Stimulated activated memory B cell treated with anti-CD40 and anti-IgM and Interleukin-4, amounts not matched to agents 10 μg/mL and 1 μg/mL and 100 μg/mL, for 72 hours (primary cell): Measurements from ENCODE around the gene C20orf173.
A peak's percentile ranks its signal among the peaks of the same experiment; 100 is the strongest.
"Not testable (repeated sequence)": the region's sequence is repeated elsewhere in the genome, so short reads cannot be mapped to it uniquely, and the experiment has no call there.

Experiments used
- ATAC-seq: fragments of 150-1000 bp; cut with Tn5 transposase; 2 replicates; pipeline ENCODE4 v1.10.0; 2021
- H3K27ac Mint-ChIP-seq: one replicate; pipeline ENCODE4 v1.8.0; 2022; ENCODE audit warnings: mild to moderate bottlenecking, mixed read lengths
- H3K27me3 Mint-ChIP-seq: one replicate; pipeline ENCODE4 v1.8.0; 2022; ENCODE audit warnings: mixed read lengths
- H3K36me3 Mint-ChIP-seq: one replicate; pipeline ENCODE4 v1.8.0; 2022; ENCODE audit warnings: mixed read lengths
- H3K4me1 Mint-ChIP-seq: one replicate; pipeline ENCODE4 v1.8.0; 2022; ENCODE audit warnings: mixed read lengths
- H3K4me3 Mint-ChIP-seq: one replicate; pipeline ENCODE4 v1.8.0; 2022; ENCODE audit warnings: mild to moderate bottlenecking, moderate library complexity, mixed read lengths
- H3K9me3 Mint-ChIP-seq: one replicate; pipeline ENCODE4 v1.8.0; 2022; ENCODE audit warnings: mixed read lengths

C20orf173 gene

DNA sequence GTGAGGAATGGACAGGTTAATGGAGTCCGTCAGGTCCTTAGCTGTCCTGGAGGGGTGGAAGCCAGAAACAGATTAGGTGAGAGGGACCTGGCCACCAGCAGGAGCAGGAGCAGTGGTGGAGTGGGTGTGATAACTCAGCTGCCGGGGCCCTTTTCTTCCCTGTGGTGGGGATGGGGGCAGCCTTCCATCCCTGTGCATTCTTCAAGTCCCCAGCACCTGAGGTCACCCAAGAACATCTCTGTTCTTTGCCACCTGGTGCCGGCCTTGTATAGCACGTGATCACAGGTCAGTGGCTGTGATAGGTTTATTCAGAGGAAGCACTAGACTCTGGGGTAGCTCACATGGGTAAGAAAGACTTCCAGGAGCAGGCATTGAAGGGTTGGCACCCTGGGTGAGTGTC, 29.0 kb upstream of the C20orf173 start:
- Mint-ChIP-seq H3K36me3 (peaks cover 28% of the 10 kb centered on the region), H3K4me3 (no peak overlapping the region), H3K9me3 (no peaks in the 10 kb centered on the region), H3K27me3 (no peaks in the 10 kb centered on the region), H3K27ac (no peak overlapping the region), H3K4me1 (no peaks in the 10 kb centered on the region)
- ATAC-seq, result no peak

DNA sequence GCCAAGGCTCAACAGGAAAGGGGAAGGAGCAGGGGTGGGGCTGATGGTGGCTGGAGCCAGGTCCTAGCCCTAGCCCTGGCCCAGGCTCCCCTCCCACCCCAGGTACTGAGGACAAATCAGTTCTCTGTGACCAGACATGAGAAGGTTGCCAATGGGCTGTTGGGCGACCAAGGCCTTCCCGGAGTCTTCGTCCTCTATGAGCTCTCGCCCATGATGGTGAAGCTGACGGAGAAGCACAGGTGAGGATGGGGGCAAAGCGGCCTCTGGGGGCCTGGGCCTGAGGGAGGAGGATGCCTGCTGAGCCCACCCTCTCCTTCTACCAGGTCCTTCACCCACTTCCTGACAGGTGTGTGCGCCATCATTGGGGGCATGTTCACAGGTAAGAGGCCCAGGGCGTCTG, 27.4 kb upstream of the C20orf173 start:
- H3K36me3 Mint-ChIP-seq, result peaks cover 28% of the 10 kb centered on the region
- no peaks in the 10 kb centered on the region for H3K4me1 Mint-ChIP-seq

DNA sequence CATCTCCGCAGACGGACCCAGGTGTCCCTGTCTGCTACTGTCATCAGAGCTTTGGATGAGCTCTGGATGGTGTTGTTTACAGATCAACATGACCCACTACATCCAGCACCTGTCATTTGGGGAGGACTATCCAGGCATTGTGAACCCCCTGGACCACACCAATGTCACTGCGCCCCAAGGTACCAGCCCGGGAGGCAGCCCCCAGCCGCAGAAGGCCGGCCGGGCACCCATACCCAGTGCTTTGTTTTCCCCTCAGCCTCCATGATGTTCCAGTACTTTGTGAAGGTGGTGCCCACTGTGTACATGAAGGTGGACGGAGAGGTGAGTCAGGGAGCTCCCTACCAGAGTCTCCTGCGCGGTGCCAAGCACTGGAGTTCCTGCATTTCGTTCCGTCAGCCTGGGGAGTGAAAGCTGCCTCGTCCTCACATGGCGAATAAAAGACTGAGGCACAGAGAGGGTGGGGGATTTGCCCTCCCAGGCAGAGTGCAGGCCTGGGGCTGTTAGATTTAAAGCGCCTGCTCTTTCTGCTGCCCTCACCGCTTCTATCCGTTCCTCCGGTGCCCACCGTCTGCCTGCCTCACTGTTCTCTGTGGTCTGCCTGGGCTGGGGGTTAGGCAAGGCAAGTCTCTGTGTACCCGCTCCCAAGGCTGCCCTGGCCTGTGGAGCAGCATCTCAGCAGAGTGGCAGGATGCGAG, 26.6 kb upstream of the C20orf173 start:
- no peak overlapping the region for H3K4me3 Mint-ChIP-seq
- H3K27ac Mint-ChIP-seq, result no peak overlapping the region
- peaks cover 28% of the 10 kb centered on the region for H3K36me3 Mint-ChIP-seq
- no peaks in the 10 kb centered on the region for H3K4me1 Mint-ChIP-seq
- no peaks in the 10 kb centered on the region for H3K9me3 Mint-ChIP-seq
- no peaks in the 10 kb centered on the region for H3K27me3 Mint-ChIP-seq
- ATAC-seq, result no peak

More for the DNA sequence above, 27.4 kb upstream of the C20orf173 start:
- Mint-ChIP-seq H3K9me3 (no peaks in the 10 kb centered on the region), H3K27me3 (no peaks in the 10 kb centered on the region), H3K4me3 (no peak overlapping the region), H3K27ac (no peak overlapping the region)
- ATAC-seq, result no peak

DNA sequence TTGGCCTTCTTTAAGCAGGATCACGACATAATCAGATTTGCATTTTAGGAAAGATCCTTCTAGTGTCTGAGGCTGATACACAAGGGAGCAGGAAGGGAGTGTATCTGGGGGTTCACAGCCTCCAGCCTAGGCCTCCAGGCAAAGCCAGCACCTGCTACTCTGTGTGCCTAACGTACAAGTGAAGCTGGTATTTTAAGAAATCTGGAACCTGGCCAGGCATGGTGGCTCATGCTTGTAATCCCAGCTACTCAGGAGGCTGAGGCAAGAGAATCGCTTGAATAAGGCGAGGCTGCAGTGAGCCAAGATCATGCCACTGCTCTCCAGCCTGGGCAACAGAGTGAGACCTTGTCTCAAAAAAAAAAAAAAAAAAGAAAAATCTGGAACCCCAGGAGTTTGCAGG, 26.0 kb upstream of the C20orf173 start:
- ATAC-seq, H3K27ac Mint-ChIP-seq, H3K4me3 Mint-ChIP-seq, H3K4me1 Mint-ChIP-seq, H3K9me3 Mint-ChIP-seq, H3K27me3 Mint-ChIP-seq: not testable (repeated sequence)
- H3K36me3 Mint-ChIP-seq, result peaks cover 28% of the 10 kb centered on the region

DNA sequence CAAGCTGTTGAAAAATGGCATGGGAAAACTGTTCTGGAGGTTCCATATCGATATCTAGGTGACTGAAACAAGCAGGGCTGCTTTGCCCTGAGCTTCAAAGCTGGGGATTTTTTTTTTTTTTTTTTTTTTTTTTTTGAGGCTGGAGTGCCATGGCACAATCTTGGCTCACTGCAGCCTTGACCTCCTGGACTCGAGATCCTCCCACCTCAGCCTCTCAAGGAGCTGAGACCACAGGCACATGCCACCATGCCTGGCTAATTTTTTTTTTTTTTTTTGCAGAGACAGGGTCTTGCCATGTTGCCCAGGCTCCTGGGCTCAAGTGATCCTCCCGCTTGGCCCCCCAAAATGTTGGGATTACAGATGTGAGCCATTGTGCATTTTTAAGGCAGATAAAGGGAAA, 23.5 kb upstream of the C20orf173 start:
- Mint-ChIP-seq H3K36me3 (peaks cover 24% of the 10 kb centered on the region), H3K27ac (no peak overlapping the region), H3K4me1 (no peaks in the 10 kb centered on the region), H3K4me3 (no peak overlapping the region), H3K27me3 (no peaks in the 10 kb centered on the region), H3K9me3 (no peaks in the 10 kb centered on the region)
- no peak for ATAC-seq

DNA sequence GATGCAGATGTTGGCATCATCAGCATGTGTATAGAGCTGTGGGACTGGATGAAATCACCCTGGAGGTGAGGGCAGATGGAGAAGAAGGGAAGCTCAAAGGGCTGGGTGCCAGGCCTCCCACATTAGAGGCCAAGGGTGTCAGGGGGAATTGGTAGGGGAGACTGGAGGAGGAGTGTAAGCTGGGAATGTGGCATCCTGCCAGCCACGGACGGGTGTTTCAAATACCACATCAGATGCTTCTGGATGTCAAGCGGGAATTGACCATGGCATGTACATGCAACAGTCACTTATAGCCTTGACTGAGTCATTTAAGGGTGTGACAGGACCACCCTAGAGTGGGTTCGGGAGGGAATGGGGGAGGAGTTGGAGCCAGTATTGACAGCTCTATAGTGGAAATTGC, 22.1 kb upstream of the C20orf173 start:
- Mint-ChIP-seq H3K36me3 (peaks cover 19% of the 10 kb centered on the region), H3K4me1 (no peaks in the 10 kb centered on the region), H3K27me3 (no peaks in the 10 kb centered on the region), H3K9me3 (no peaks in the 10 kb centered on the region), H3K4me3 (no peak overlapping the region), H3K27ac (no peak overlapping the region)
- ATAC-seq, result no peak

DNA sequence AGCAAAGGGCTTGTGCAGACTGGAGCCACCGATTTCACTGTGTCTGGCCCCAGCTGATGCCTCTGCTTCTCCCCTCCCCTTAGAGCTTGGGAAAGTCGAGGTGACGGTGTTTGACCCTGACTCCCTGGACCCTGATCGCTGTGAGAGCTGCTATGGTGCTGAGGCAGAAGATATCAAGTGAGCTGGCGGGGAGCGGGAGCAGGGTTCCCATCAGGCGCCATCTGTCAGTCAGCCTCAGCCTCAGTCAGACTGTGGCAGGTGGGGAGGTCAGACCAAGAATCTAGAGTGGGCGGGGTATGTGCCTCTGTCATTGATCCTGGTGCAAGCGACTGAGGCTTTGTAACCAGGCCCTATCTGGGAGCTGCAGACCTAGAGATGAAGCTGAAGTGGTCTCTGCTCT, 17.9 kb upstream of the C20orf173 start:
- no peaks in the 10 kb centered on the region for H3K27me3 Mint-ChIP-seq
- ATAC-seq, result no peak
- H3K9me3 Mint-ChIP-seq, result no peaks in the 10 kb centered on the region
- H3K27ac Mint-ChIP-seq, result no peak overlapping the region
- peaks cover 15% of the 10 kb centered on the region for H3K36me3 Mint-ChIP-seq
- H3K4me1 Mint-ChIP-seq, result peaks cover 16% of the 10 kb centered on the region
- H3K4me3 Mint-ChIP-seq, result no peak overlapping the region

DNA sequence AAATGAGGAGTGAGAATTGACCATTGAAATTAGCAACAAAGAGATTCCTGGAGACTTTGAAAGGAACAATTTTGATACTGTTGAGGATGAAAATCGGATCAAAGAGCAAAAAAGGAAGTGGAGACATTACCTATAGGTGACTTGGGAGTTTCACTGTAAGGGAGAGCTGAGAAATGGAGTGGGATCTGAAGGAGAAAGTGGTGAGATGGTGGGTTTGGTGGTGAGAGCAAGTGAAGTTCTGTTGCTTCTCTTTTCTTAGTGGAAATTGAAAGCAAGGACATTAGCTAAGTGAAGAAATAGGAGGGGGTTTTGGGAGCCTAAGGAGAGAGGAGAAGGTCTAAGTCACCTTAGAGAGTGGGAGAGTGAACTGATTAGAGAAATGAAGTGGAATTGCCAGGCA, 16.7 kb upstream of the C20orf173 start:
- no peak overlapping the region for H3K4me3 Mint-ChIP-seq
- H3K9me3 Mint-ChIP-seq, result no peaks in the 10 kb centered on the region
- H3K27ac Mint-ChIP-seq, result no peak overlapping the region
- H3K27me3 Mint-ChIP-seq, result no peaks in the 10 kb centered on the region
- no peak for ATAC-seq
- peaks cover 16% of the 10 kb centered on the region for H3K4me1 Mint-ChIP-seq
- peaks cover 15% of the 10 kb centered on the region for H3K36me3 Mint-ChIP-seq

DNA sequence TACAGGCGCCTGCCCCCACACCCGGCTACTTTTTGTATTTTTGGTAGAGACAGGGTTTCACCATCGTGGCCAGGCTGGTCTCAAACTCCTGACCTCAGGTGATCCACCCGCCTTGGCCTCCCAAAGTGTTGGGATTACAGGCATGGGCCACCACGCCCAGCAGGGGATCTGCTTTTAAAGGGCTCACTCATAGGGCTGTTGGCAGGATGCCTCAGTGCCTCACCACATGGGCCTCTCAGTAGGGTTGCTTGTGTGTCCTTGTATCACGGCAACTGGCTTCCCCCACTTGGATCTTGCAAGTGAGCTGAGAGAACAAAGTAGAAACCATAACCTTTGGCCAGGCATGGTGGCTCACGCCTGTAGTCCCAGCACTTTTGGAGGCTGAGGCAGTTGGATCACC, 15.5 kb upstream of the C20orf173 start:
- H3K27ac Mint-ChIP-seq, ATAC-seq, H3K4me3 Mint-ChIP-seq, H3K9me3 Mint-ChIP-seq, H3K27me3 Mint-ChIP-seq: not testable (repeated sequence)
- Mint-ChIP-seq H3K36me3 (peaks cover 15% of the 10 kb centered on the region), H3K4me1 (peaks cover 16% of the 10 kb centered on the region)

DNA sequence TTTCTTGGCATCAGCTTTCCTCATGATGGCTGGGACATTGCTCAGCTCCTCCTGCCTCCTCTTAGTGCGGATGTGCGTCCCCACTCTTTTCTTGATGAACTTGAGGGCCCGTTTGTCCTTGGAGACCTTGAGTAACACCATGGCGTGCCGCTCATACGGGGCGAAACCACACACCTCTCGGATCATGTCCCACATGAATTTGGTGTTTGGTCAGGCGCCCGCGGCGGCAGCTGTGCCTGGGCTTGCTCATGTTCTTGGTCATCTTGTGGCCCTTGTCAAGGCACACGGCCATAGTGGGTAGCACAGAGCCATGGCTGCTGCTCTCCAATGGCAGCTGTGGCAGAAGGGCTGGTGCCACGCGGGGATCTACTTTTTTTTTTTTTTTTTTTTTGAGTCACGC, 15.0 kb upstream of the C20orf173 start:
- Mint-ChIP-seq H3K36me3 (peaks cover 15% of the 10 kb centered on the region), H3K27me3 (no peaks in the 10 kb centered on the region), H3K9me3 (no peaks in the 10 kb centered on the region), H3K4me1 (peaks cover 16% of the 10 kb centered on the region), H3K4me3 (no peak overlapping the region), H3K27ac (no peak overlapping the region)
- no peak for ATAC-seq

DNA sequence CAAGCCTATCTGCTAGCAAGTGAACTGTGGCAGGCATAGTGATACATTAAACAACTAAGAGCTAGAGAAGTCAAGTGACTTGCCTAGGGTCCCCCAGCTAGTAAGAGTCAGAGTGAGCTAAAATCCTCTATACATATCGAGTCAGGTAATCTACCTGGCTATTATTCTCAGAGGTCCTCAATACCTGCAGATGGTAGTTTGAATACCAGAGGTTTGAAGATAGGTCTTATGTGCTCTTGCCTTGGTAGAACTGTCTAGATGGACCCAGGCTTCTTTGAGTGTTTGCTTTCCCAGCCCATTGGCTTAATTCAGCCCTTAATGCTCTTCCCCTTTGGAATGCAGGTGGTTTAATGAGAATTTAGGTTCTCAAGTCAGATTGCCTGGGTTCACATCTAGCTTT, 13.5 kb upstream of the C20orf173 start:
- H3K4me3 Mint-ChIP-seq, result peak overlapping the region; percentile 87
- no peak for ATAC-seq
- H3K9me3 Mint-ChIP-seq, result no peaks in the 10 kb centered on the region
- peak overlapping the region; percentile 76 for H3K27ac Mint-ChIP-seq
- H3K36me3 Mint-ChIP-seq, result peaks cover 9% of the 10 kb centered on the region
- H3K4me1 Mint-ChIP-seq, result peaks cover 16% of the 10 kb centered on the region
- H3K27me3 Mint-ChIP-seq, result no peaks in the 10 kb centered on the region

DNA sequence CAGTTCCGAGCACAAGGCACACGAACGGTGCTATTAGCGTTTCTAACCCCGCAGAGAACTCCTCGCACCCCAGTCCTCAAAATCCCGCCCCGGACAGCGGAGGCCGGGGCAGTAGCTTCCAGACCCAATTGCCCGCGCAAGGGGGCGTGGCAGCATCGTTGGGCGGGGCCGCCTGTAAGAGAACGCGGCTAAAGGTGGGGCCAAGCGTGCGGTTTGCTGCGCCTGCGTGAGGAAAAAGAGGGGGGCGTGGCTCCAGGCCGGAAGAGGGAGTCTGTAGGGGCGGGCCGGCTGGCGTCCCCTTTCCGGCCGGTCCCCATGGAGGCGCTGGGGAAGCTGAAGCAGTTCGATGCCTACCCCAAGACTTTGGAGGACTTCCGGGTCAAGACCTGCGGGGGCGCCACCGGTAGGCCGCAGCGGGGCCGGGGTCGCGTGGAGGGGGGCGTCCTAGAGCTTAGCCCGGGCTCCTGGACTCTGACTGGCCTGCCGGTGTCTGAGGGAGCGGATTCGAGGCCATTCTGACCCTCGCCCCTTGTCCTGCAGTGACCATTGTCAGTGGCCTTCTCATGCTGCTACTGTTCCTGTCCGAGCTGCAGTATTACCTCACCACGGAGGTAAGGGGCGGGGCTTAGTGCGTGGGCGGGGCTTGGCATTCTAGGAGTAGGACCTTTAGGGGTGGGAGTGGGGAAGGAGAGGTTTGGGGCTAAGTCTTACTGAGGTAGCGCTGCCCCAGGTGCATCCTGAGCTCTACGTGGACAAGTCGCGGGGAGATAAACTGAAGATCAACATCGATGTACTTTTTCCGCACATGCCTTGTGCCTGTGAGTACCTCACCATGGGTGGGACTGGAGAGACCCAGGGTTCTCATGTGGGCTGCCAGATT, 12.6 kb upstream of the C20orf173 start, which contains the start of gene ERGIC3:
TSS of gene ERGIC3 (plus strand) at position 296 of the 880 bp plus-strand sequence. CDS start at position 316, 20 bp downstream.
- peak; percentile 99 for ATAC-seq
- Mint-ChIP-seq H3K9me3 (no peaks in the 10 kb centered on the region), H3K36me3 (peaks cover 9% of the 10 kb centered on the region), H3K4me3 (peak within 1 kb of the TSS; percentile 87), H3K27me3 (no peaks in the 10 kb centered on the region), H3K27ac (peak within 1 kb of the TSS; percentile 76), H3K4me1 (peaks cover 16% of the 10 kb centered on the region)

DNA sequence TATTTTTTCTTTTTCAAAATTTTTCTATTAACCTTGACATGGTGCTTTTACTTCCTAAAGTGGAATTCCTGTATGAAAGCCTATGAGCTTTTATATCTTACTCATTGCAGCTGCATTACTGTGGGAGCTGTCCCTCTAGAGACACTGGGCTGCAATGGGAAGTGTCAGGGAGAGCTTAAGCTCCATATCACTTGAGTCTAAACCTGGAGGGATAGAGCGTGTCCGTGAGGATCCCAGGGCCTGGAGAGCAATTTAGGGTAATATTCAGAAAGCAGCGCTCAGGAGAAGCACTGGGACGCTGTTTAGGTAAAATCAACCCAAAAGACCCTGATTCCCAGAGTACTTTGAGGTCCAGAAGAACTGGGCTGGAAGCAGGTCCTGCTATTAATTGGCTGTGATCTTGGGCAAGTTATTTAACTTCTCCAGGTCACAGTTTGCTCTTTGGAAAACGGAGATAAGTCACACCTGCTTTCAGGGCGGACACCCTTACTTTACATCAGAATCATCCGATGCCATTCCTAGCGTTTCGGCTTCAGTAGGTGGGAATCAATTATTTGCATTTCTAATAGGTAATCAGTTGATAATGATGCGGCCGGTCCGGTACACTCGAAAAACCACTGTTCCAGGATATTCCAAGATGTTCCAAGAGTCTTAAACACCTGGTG, 11.8 kb upstream of the C20orf173 start:
- peaks cover 16% of the 10 kb centered on the region for H3K4me1 Mint-ChIP-seq
- H3K27ac Mint-ChIP-seq, result peak overlapping the region; percentile 76
- peak overlapping the region; percentile 87 for H3K4me3 Mint-ChIP-seq
- peaks cover 9% of the 10 kb centered on the region for H3K36me3 Mint-ChIP-seq
- no peak for ATAC-seq
- H3K27me3 Mint-ChIP-seq, result no peaks in the 10 kb centered on the region
- no peaks in the 10 kb centered on the region for H3K9me3 Mint-ChIP-seq

DNA sequence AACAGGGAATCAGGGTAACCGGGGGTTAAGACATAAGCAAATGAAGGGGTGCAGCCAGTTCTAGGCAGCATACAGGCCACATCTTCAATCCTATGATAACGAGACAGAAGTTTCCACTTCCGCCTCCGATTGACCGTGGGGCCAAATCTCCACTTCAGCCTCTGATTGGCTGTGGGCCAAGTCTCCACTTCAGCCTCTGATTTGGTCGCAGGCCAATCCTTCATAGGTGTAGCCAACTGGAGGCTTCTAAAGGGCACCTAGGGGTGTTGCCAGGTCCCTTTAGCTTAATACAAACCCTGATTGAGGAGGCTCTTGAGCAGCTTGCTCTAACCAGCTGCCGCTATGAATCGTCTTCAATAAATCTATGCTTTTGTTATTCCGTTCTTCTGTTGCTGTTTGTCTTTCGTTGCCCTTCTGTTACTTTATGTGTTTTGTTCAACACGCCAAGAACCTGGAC, 10.3 kb upstream of the C20orf173 start:
- Mint-ChIP-seq H3K36me3 (peaks cover 9% of the 10 kb centered on the region), H3K27ac (peak overlapping the region; percentile 67), H3K4me1 (peaks cover 16% of the 10 kb centered on the region), H3K9me3 (no peaks in the 10 kb centered on the region), H3K27me3 (no peaks in the 10 kb centered on the region), H3K4me3 (peak overlapping the region; percentile 57)
- peak; percentile 73 for ATAC-seq

DNA sequence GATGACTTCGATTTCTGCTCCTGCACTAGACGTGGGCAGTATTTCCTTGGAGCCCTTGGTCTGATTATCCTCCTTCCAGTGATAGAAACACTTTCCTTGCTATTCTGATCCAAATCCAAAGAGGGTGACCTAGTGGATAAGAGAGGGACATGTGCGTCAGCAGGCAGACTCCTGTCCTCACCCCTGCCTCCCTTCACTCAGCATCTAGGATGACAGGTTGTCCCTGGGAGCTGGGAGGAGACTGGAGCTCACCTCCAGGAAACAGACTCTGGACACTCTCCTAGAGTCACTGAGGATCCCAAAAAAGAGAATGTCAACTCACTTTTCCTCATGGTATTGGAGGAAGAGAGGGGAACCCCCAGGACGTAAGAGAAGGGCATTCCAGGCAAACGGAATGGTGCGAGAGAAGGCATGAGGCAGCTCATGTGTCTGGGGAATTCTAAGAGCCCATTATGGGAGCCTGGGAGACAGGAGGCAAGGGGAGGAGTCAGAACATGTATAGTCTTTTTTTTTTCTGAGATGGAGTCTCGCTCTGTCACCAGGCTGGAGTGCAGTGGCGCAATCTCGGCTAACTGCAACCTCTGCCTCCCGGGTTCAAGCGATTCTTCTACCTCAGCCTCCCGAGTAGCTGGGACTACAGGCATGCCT, 2.2 kb downstream of the C20orf173 start:
- H3K4me1 Mint-ChIP-seq, result no peaks in the 10 kb centered on the region
- H3K36me3 Mint-ChIP-seq, result no peaks in the 10 kb centered on the region
- no peak for ATAC-seq
- H3K4me3 Mint-ChIP-seq, result no peak overlapping the region
- no peaks in the 10 kb centered on the region for H3K9me3 Mint-ChIP-seq
- H3K27me3 Mint-ChIP-seq, result no peaks in the 10 kb centered on the region
- H3K27ac Mint-ChIP-seq, result no peak overlapping the region
